T-helper 1 cell treated with Interleukin-12 subunit alpha and Interleukin-12 subunit beta and Interleukin-4 antibody, amounts not matched to agents 30 μg/mL and 1 μg/mL, for 36 hours (primary cell): ENCODE data around the gene FOXD4L6.
"Not testable (repeated sequence)": the region's sequence is repeated elsewhere in the genome, so short reads cannot be mapped to it uniquely, and the experiment has no call there.

Experiments
- H3K27ac Mint-ChIP-seq: one replicate; pipeline ENCODE4 v1.8.0; 2021; ENCODE audit warnings: mild to moderate bottlenecking, mixed read lengths
- H3K27me3 Mint-ChIP-seq: one replicate; pipeline ENCODE4 v1.8.0; 2021; ENCODE audit warnings: low read depth, mixed read lengths
- H3K36me3 Mint-ChIP-seq: one replicate; pipeline ENCODE4 v1.8.0; 2021; ENCODE audit warnings: low read depth, mixed read lengths
- H3K4me1 Mint-ChIP-seq: one replicate; pipeline ENCODE4 v1.8.0; 2021; ENCODE audit warnings: low read depth, mixed read lengths
- H3K4me3 Mint-ChIP-seq: one replicate; pipeline ENCODE4 v1.8.0; 2021; ENCODE audit warnings: mild to moderate bottlenecking, moderate library complexity, mixed read lengths
- H3K9me3 Mint-ChIP-seq: one replicate; pipeline ENCODE4 v1.8.0; 2021; ENCODE audit warnings: mixed read lengths

The FOXD4L6 gene

GRCh38 chr9:41110913-41111312 is 17.6 kb downstream of the FOXD4L6 start:
- H3K36me3 Mint-ChIP-seq, H3K27ac Mint-ChIP-seq, H3K9me3 Mint-ChIP-seq, H3K4me3 Mint-ChIP-seq, H3K27me3 Mint-ChIP-seq, H3K4me1 Mint-ChIP-seq: not testable (repeated sequence)

GRCh38 chr9:41109253-41109652 is 19.2 kb downstream of the FOXD4L6 start:
- H3K27ac Mint-ChIP-seq, H3K4me1 Mint-ChIP-seq, H3K9me3 Mint-ChIP-seq, H3K27me3 Mint-ChIP-seq, H3K4me3 Mint-ChIP-seq, H3K36me3 Mint-ChIP-seq: not testable (repeated sequence)

GRCh38 chr9:41108816-41109215 is 19.7 kb downstream of the FOXD4L6 start:
- H3K27ac Mint-ChIP-seq, H3K4me1 Mint-ChIP-seq, H3K36me3 Mint-ChIP-seq, H3K4me3 Mint-ChIP-seq, H3K9me3 Mint-ChIP-seq, H3K27me3 Mint-ChIP-seq: not testable (repeated sequence)

- H3K9me3 Mint-ChIP-seq, H3K27me3 Mint-ChIP-seq, H3K4me1 Mint-ChIP-seq, H3K36me3 Mint-ChIP-seq, H3K27ac Mint-ChIP-seq, H3K4me3 Mint-ChIP-seq: not testable (repeated sequence)
Observed at GRCh38 chr9:41106472-41107116, 21.9 kb downstream of the FOXD4L6 start.

GRCh38 chr9:41105557-41106253 is 22.8 kb downstream of the FOXD4L6 start:
- not testable (repeated sequence) for H3K27ac Mint-ChIP-seq

GRCh38 chr9:41104542-41104941 is 23.9 kb downstream of the FOXD4L6 start:
- not testable (repeated sequence) for H3K4me3 Mint-ChIP-seq, H3K27ac Mint-ChIP-seq, H3K4me1 Mint-ChIP-seq, H3K9me3 Mint-ChIP-seq, H3K36me3 Mint-ChIP-seq, H3K27me3 Mint-ChIP-seq

More at GRCh38 chr9:41105557-41106253, 22.8 kb downstream of the FOXD4L6 start:
- H3K9me3 Mint-ChIP-seq, H3K4me1 Mint-ChIP-seq, H3K4me3 Mint-ChIP-seq, H3K27me3 Mint-ChIP-seq, H3K36me3 Mint-ChIP-seq: not testable (repeated sequence)

- H3K27me3 Mint-ChIP-seq, H3K4me1 Mint-ChIP-seq, H3K4me3 Mint-ChIP-seq, H3K36me3 Mint-ChIP-seq, H3K9me3 Mint-ChIP-seq, H3K27ac Mint-ChIP-seq: not testable (repeated sequence)
Observed at GRCh38 chr9:41100508-41100907, 28.0 kb downstream of the FOXD4L6 start.

GRCh38 chr9:41098759-41099158 is 29.7 kb downstream of the FOXD4L6 start:
- not testable (repeated sequence) for H3K4me3 Mint-ChIP-seq, H3K36me3 Mint-ChIP-seq, H3K9me3 Mint-ChIP-seq, H3K27ac Mint-ChIP-seq, H3K27me3 Mint-ChIP-seq, H3K4me1 Mint-ChIP-seq

GRCh38 chr9:41095060-41095459 is 33.4 kb downstream of the FOXD4L6 start:
- not testable (repeated sequence) for H3K4me3 Mint-ChIP-seq, H3K9me3 Mint-ChIP-seq, H3K36me3 Mint-ChIP-seq, H3K27ac Mint-ChIP-seq, H3K4me1 Mint-ChIP-seq, H3K27me3 Mint-ChIP-seq

GRCh38 chr9:41094010-41094773 is 34.3 kb downstream of the FOXD4L6 start:
- H3K27ac Mint-ChIP-seq, H3K4me3 Mint-ChIP-seq, H3K27me3 Mint-ChIP-seq, H3K9me3 Mint-ChIP-seq, H3K4me1 Mint-ChIP-seq, H3K36me3 Mint-ChIP-seq: not testable (repeated sequence)

- H3K27me3 Mint-ChIP-seq = peaks cover 18% of the 10 kb centered on the region
- H3K4me3 Mint-ChIP-seq, H3K27ac Mint-ChIP-seq, H3K4me1 Mint-ChIP-seq, H3K9me3 Mint-ChIP-seq, H3K36me3 Mint-ChIP-seq: not testable (repeated sequence)
Observed at GRCh38 chr9:41090922-41091321, 37.6 kb downstream of the FOXD4L6 start.

- not testable (repeated sequence) for H3K4me3 Mint-ChIP-seq, H3K27ac Mint-ChIP-seq, H3K9me3 Mint-ChIP-seq, H3K4me1 Mint-ChIP-seq, H3K36me3 Mint-ChIP-seq
- peaks cover 19% of the 10 kb centered on the region for H3K27me3 Mint-ChIP-seq
Observed at GRCh38 chr9:41090386-41090785, 38.1 kb downstream of the FOXD4L6 start.

- H3K27ac Mint-ChIP-seq, H3K9me3 Mint-ChIP-seq, H3K36me3 Mint-ChIP-seq, H3K4me3 Mint-ChIP-seq, H3K4me1 Mint-ChIP-seq: not testable (repeated sequence)
- peaks cover 25% of the 10 kb centered on the region for H3K27me3 Mint-ChIP-seq
Observed at GRCh38 chr9:41088450-41089059, 39.9 kb downstream of the FOXD4L6 start.

- not testable (repeated sequence) for H3K36me3 Mint-ChIP-seq, H3K4me1 Mint-ChIP-seq, H3K4me3 Mint-ChIP-seq, H3K9me3 Mint-ChIP-seq, H3K27ac Mint-ChIP-seq
- peaks cover 26% of the 10 kb centered on the region for H3K27me3 Mint-ChIP-seq
Observed at GRCh38 chr9:41087929-41088328, 40.6 kb downstream of the FOXD4L6 start.

GRCh38 chr9:41087157-41087780 is 41.2 kb downstream of the FOXD4L6 start:
- not testable (repeated sequence) for H3K27ac Mint-ChIP-seq, H3K4me1 Mint-ChIP-seq, H3K9me3 Mint-ChIP-seq, H3K36me3 Mint-ChIP-seq, H3K4me3 Mint-ChIP-seq
- peaks cover 31% of the 10 kb centered on the region for H3K27me3 Mint-ChIP-seq
